RPMI8226 (cell line): ENCODE measurements around the gene ZNF608.

Experiments used
- DNase-seq: peaks from one replicate; pipeline ENCODE4 v3.0.0-alpha.2; 2015

The ZNF608 gene

DNA sequence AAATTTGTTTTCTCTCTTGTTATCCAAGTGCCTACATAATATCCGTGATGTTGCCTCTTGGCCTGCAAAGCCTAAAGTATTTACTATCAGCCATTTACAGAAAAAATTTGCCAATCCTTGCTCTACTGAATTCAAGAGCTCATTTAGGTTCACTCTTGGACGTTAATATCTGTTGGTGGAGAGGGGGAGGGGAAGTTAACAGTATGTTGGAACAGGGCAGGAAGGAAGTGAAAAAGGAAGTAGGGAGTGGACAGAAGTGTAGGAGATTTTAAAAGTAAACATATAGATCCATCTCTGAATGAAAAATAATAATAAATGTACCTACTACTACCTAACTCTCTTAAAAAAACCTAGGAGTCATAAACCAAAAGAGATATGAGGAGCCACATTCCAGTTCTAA lies 32.8 kb downstream of the ZNF608 start:
- no peak for DNase-seq

DNA sequence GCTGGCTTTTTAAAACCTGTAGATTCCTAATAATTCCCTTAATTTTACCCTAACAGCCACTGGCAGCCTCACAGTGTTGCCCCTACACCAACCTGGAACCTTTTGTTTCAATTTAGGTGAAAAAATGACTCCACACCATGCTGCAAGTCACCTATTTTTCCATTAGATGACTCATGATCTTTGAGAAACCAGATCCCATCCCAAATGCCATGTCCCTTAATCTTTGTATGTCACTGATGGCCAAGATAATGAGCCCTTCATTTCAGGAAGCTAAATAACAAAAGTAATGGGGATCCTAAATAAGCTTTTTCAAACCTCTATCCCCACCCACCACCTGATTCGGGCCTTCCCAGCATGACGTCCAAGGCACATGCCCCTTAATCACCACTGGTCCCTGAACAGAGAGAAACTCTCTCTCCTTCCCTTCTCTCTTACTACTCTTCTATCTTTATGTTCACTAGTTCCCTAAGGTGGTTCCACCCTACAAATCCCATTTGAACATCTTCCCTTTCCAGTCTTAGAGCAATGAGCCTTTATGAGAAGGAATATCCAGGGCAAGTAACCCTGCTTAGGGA lies 33.6 kb downstream of the ZNF608 start:
- no peak for DNase-seq

DNA sequence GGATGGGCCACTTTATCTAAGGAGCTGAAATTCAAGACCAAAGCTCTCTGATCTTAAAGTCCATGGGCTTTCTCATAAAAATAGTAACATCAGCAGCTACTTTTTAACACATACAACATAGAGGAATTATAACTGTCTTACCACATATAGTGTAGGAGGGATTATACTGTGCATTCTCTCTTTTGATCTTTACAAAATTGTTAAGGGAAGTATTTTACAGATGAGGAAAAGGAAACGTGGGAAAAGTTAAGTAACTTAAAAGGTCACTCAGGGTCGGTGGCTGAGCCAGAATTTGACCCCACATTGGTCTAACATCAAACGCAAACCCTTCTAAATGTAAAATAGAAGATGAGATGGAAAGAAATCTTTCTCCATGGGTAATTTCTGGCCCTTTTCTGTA lies 38.4 kb downstream of the ZNF608 start:
- no peak for DNase-seq

DNA sequence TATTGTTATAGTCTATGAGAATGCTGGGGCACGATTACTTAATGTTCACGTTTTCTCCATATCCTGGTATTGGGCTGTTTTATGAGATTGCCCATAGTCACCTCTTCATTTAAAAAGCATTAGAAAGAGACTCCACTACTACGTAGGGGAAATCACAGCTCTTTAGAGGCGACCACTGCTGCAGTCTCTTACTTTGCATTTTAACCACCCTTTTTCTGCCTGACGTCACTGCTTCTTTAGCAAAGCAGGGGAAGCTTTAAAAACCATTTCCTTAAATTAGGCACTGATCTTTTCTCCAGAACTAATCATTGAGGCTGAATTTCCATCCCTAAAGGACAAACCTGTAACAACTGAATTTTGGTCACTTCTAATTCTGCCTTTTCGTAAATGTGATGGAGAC lies 38.9 kb downstream of the ZNF608 start:
- DNase-seq: no peak

DNA sequence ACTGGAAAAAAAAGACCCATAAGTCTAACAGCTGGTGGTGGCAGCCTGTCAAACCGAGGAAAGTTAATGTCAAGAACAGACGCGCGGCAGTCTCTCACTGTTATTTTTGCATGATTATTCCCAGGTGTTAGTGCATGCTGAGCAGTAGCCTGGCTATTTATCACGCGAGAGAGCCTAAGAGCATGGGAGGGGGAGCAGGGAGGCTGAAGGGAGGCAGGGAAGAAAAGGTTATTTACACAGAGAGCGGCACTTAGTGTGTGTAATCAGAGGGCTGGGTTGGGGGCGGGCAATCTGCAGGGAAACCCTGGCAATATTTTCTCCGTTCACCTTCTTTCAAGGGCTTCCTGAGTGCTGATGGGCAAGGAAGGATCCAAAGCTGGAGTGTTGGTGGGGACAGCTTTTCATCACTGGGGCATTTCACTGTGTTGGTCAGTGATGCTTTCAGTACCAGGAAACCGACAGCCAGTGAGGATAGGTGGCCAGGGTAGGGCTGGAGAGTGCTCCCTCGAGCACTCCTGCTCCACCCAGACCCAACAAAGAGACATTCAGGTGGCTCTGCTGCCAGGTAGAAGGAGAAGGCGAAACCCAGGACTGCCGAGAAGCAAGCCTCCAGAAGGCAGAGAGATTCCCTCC lies 39.6 kb downstream of the ZNF608 start:
- DNase-seq: no peak

DNA sequence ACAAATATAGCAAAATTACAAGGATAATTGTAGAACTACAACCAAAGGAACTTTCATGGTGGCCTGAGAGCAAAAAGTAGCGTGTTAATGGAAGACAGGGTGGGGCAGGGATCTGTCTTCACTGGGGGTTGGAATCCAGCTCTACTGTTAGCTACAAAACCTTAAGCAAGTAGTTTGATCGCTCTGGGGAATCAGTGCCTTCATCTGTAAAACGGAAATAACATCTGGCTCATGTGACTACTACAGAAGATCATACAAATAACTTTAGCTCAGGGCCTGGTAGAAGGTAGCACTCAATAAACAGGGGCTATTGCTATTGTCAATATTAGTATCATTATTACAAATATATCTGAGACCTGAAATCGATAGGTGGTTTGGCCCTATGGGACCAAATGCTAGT lies 40.4 kb downstream of the ZNF608 start:
- DNase-seq: no peak

DNA sequence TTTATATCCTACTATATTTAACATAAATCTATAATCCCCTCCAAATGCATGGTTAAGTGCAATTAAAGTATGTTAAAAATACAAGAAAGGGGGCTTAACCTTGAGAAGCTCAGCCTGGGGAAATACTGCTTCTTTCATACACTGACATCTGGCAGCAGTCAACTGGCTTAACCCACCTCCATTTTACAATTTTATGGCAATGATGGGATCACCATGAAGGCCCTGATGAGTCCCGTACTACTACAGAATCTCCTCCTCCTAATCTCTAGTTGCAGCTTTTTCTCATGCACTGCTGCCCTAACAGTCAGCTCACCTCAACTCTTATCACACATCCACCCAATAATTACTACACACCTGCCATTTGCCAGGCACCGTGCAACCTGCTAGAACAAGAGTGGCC lies 40.9 kb downstream of the ZNF608 start:
- no peak for DNase-seq

DNA sequence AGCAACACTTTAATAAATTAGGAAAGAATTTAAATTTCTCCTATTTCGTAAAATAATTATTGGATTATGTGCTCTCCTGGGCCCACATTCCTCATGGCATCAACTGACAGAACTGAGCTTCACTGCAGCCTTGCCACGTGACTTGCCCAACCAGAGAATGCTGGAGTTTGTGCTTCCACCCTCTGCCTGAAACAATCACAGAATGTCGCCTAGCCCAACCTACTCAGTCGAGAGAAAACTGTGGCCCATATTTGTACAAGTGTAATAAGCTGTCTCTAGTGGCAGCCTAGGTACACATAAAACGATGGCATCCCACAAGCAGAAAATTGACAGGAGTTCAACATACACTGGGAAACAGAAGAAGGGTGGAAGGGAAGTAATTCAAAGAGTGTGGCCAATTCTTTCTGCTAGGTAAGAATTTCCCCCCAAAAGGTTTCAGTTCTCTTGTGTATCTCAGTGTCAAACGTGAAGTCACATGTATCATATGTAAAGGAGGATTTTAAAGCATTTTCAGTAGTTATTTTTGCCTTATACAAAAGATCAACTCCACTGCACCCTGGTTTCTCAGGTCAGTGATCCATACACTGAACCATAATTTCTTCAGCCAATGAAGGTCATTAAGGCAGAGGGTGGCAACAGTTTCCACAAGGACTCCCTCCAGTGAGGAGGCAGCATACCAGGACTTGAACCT lies 41.7 kb downstream of the ZNF608 start:
- DNase-seq: no peak

DNA sequence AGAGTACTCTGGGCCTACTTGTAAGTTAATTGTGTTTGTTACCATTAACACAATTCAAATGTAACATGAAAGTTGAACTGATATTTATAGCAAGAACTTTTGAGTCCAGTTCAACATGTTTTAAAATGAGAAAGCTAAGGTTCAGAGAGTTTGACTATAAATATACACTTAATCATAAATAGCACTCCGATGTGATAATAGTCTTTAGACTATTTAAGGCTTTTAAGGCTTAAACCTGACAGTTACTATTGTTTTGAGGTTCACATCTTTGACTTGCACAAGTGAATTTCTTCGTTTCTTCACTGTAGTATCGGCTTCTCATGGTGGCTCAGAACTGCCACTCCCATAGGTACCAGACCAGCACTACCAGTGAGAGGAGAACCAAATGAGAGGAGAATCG lies 42.4 kb downstream of the ZNF608 start:
- DNase-seq: no peak

DNA sequence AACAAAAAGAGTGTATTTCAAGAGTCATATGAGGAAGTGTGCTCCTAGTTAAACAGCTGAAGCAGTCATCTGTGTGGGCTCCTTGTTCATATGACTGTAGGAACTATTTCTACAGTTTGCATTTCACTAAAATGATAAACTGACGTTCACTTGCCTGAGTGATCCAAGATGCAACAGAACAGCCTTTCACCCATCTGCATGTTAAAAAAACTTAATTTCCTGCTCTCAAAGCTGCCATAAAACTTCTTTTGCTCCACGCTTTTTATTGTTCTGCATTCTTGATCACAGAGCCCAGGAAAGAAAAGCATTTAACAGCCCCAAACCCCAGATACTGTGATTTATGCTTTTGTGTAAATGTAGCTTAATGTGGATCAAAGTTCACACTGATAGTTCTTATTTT lies 43.9 kb downstream of the ZNF608 start:
- no peak for DNase-seq

DNA sequence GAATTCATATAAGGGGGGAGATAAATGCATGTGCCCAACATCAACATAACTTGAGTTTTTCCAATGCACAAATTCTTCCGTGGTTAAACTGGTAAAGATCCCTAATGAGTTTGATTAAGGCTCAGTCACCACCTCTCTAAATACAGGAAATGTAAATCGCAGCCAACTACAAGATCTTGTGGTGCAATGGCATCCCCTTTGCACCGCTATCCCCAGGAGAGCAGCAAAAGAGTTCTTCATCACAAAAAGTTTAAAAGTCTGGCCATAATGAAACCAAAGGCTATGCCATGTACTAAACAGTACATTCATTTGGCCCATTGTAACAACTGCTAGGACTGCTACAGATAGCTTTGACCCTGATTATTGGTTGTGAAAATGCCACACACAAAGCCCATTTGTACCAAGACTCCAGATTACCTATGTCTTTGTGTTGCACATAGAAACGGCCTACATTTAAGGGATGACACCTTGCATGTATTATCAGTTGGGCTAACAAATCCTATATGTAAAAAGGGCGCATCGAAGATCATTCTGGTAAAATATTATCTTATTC lies 44.5 kb downstream of the ZNF608 start:
- no peak for DNase-seq

DNA sequence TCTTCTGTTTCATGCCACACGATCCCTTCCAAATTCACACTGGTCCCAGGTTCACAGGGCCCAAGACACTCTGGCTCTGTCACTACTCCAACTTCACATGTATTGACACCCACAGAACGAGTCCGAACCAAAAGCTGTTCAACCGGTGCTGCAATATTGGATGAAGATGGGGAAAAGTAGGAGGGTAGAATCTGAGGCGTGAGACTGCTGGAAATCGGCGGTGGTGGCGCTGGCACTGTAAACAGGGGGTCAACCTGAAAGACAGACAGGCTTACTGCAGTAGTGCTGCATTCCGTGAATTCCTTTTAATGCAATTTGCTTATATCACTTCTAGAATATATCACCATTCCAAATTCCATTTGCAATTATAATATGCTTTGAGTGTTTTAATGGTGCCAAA lies 45.4 kb downstream of the ZNF608 start:
- no peak for DNase-seq

DNA sequence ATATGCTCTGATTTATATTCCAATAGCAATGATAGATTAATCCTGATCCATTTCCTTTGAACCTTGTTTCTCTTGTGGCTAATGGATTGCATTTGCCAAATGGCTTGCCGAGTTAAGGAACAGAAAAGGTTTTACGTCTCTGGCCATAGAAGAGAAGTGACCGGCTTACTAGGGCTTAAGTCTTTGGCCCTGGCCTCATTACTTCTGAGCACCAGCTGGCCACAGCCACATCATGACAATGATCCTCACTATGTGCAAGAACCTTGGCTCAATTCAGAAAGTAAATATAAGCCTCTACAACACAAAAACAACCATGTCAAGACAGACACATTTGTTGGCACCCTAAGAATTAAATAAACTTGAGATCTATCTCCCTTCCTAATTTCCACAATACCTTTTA lies 46.1 kb downstream of the ZNF608 start:
- DNase-seq: no peak

DNA sequence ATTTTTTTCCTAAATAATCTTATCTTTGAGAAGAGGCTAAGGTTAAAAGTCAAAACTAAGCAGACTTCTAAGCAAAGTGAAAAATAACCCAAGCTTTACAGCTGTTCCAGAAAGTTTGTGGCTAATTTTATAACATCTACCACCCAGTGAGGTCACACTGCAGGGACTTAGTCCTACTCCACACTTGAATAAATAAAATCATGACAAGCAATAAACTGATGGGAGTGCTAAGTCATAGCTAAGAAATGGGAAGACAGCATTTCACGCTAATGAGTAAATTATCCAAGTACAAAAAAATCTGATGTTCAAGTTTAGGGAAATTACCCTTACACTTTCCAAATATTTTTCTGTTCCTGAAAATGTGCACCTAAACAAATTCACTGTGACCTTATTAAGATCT lies 47.7 kb downstream of the ZNF608 start:
- DNase-seq: no peak

DNA sequence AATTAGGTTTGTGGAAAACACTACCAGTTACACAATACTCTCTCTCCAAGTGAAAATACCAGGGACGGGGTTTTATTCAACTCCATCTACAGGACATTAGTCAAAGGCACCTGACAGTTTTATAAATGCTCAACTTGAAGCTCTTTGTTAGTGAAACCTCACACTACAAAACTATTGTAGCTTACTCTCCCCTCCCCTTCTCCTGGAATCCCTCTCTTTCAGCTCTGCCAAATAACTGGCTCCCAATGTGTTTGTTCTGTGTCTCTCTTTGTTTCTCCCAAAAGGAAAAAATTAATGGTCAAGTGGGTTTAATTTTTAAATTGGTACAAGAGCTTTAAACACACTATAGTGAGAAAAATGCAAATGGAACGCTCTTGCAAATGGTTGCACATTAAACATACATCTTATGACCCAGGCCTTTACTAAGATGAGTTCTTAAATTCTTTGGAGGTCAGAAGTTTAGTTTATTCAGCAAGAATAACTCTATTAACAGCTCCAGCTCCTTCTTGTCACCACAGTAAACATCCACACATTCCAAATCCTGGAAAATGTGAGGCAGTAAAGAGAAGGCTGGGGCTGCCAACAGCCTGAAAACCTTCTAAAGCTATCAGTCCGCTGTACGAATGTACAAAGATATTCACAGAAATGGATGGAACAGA lies 48.4 kb downstream of the ZNF608 start:
- DNase-seq: no peak

DNA sequence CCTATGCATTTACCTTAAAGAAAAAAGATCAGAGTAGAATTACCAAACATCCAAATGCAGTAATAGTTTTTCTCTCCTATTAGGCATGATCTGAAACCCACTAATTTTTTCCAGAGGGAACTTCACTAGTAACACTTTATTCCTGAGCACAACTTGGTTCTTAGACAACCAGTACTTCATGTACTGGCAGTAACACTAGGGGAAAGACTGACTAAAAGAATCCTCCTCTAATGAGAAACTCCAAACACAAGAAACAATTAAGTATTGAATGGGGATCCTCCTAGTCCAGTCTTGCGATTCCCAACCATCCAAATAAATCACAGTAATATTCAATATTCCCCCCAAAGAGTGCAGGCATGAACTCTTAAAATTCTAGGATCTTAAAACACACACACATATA lies 48.9 kb downstream of the ZNF608 start:
- no peak for DNase-seq

DNA sequence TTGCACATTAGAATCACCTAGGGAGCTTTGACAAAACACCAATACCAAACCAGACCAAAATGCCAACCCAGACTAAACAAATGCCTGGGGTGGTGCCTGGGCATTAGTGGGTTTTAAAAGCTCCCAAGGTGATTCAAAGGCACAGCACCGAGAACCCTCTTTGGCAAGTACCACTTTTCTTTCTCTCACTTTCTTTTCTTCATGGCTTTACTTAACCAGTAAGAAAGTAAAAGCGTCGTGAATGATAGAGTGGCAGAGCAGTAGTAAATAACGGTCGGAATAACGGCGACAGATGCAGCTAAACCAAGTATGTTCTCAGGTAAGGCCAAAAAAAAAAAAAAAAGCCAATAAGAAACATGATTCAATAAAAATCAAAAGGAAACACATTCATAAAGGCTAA lies 49.5 kb downstream of the ZNF608 start:
- no peak for DNase-seq
